Measurements from ENCODE around the gene VHLL. TPM values are rescaled to one million over a fixed set of nuclear protein-coding genes. Genes with fewer than 3 reads are reported as not detected.

VHLL gene
- total and polyA plus RNA-seq, 2 donors (not counting 1 experiment from before 2014, with no cell fraction given) = not detected

DNA sequence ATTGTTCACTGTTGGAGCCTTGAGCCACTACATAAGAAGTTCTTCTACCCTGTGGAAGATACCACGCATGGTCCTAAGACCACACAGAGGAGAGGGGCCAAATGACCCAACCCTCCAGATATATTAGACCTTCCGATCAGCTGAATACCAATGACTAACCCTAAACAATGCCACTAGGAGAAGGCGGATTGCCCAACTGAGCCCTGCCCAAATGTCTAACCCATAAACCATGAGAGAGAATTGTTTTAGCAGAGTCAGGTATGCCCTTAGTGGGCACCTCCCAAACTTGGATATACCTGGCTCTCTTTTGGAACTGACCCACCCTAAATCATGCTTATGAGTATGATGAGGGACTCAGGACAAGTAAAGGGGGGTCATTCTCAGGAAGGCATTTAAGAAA, 28.8 kb downstream of the VHLL start:
- Histone ChIP-seq H3K4me2 (ENCODE audit: extremely low read depth, insufficient read depth, low read length) (no peak overlapping the region), H3K27me3 (ENCODE audit: control insufficient read depth, insufficient read depth, low read length) (no peaks in the 10 kb centered on the region), H3K36me3 (ENCODE audit: control insufficient read depth, insufficient read depth, low read length) (peaks cover 28% of the 10 kb centered on the region)

DNA sequence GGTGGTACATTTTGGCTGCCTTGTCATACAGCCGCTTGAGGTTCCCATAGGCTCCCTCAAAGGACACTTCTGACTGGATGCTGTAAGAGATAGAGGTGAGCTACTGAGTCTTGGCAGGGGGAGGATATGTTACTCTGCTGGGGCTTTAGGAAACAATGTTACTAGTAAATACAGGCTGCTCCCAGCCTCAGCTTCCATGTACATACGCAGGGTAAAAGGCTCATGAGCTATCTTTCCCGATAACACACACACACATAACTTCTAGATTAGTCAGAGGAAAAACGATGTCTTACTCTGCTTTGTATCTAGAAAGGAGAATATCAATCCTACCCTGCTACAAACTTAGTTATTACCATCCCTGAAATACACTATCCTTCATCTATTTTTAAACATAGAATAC, 30.8 kb downstream of the VHLL start:
- peaks cover 30% of the 10 kb centered on the region for H3K36me3 ChIP-seq (ENCODE audit: control insufficient read depth, insufficient read depth, low read length)

More for the DNA sequence above, 28.8 kb downstream of the VHLL start:
- no peaks in the 10 kb centered on the region for H3K9me3 ChIP-seq (ENCODE audit: control insufficient read depth, insufficient read depth, low read depth, low read length)
- no peak for DNase-seq (ENCODE audit: low read depth in 2 of 2)
- no peaks in the 10 kb centered on the region for H4K20me1 ChIP-seq (ENCODE audit: control insufficient read depth, extremely low read depth, insufficient read depth, low read length)
- no peak overlapping the region for H3K27ac ChIP-seq (ENCODE audit: insufficient read depth, low read length)
- no peak overlapping the region for H2AFZ ChIP-seq (ENCODE audit: low read length)
- no peaks in the 10 kb centered on the region for H3K79me2 ChIP-seq (ENCODE audit: control insufficient read depth, insufficient read depth, low read length)
- TF ChIP-seq, protein P1, sequence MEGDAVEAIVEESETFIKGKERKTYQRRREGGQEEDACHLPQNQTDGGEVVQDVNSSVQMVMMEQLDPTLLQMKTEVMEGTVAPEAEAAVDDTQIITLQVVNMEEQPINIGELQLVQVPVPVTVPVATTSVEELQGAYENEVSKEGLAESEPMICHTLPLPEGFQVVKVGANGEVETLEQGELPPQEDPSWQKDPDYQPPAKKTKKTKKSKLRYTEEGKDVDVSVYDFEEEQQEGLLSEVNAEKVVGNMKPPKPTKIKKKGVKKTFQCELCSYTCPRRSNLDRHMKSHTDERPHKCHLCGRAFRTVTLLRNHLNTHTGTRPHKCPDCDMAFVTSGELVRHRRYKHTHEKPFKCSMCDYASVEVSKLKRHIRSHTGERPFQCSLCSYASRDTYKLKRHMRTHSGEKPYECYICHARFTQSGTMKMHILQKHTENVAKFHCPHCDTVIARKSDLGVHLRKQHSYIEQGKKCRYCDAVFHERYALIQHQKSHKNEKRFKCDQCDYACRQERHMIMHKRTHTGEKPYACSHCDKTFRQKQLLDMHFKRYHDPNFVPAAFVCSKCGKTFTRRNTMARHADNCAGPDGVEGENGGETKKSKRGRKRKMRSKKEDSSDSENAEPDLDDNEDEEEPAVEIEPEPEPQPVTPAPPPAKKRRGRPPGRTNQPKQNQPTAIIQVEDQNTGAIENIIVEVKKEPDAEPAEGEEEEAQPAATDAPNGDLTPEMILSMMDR (conservative IDR thresholded peaks at IDR 0.05 in 1 of 2, IDR thresholded peaks at IDR 0.05 in 1 of 2; ENCODE audit: low read depth in 1 of 2, low read length in 2 of 2) = no peak
- TF ChIP-seq EZH2 (IDR thresholded peaks at IDR 0.05; ENCODE audit: low read length, missing control alignments) = no peak
- no peaks in the 10 kb centered on the region for H3K4me1 ChIP-seq (ENCODE audit: control insufficient read depth, extremely low read depth, insufficient read depth, low read length)
- no peak overlapping the region for H3K9ac ChIP-seq (ENCODE audit: insufficient read depth, low read length)
- H3K4me3 ChIP-seq (replicated peaks in 1 of 4; ENCODE audit: control extremely low read depth in 1 of 4, insufficient read depth in 1 of 4, low read depth in 3 of 4, low read length in 4 of 4) = no peak overlapping the region

DNA sequence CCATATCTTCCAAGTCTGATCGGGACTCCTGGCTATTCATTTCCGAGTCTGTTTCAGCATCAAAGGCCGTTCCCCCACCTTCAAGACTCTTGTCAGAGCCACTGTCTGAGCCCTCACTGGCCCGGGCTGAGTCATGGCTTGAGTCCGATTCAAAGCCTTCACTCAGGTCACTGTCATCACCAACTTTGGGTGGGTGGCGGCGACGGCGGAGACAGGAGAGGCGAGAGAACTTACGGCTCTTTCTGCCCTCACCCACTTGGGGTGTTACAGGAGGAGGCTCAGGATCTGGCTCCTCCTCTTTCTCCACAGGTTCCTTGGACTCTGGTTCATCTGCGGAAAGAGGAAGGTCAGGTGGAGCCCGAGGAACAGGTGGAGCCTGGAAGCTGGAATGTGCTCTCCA, 33.1 kb downstream of the VHLL start:
- H3K9ac ChIP-seq (ENCODE audit: insufficient read depth, low read length) = no peak overlapping the region
- TF ChIP-seq EZH2 (IDR thresholded peaks at IDR 0.05; ENCODE audit: low read length, missing control alignments) = no peak
- TF ChIP-seq, protein P1 (conservative IDR thresholded peaks at IDR 0.05 in 1 of 2, IDR thresholded peaks at IDR 0.05 in 1 of 2; ENCODE audit: low read depth in 1 of 2, low read length in 2 of 2) = no peak
- no peaks in the 10 kb centered on the region for H3K79me2 ChIP-seq (ENCODE audit: control insufficient read depth, insufficient read depth, low read length)
- H2AFZ ChIP-seq (ENCODE audit: low read length) = no peak overlapping the region
- peaks cover 2% of the 10 kb centered on the region for H4K20me1 ChIP-seq (ENCODE audit: control insufficient read depth, extremely low read depth, insufficient read depth, low read length)
- no peak overlapping the region for H3K4me2 ChIP-seq (ENCODE audit: extremely low read depth, insufficient read depth, low read length)
- no peaks in the 10 kb centered on the region for H3K9me3 ChIP-seq (ENCODE audit: control insufficient read depth, insufficient read depth, low read depth, low read length)
- DNase-seq (ENCODE audit: low read depth in 2 of 2) = no peak
- no peak overlapping the region for H3K4me3 ChIP-seq (replicated peaks in 1 of 4; ENCODE audit: control extremely low read depth in 1 of 4, insufficient read depth in 1 of 4, low read depth in 3 of 4, low read length in 4 of 4)
- peaks cover 36% of the 10 kb centered on the region for H3K36me3 ChIP-seq (ENCODE audit: control insufficient read depth, insufficient read depth, low read length)
- H3K4me1 ChIP-seq (ENCODE audit: control insufficient read depth, extremely low read depth, insufficient read depth, low read length) = peaks cover 11% of the 10 kb centered on the region
- no peak overlapping the region for H3K27ac ChIP-seq (ENCODE audit: insufficient read depth, low read length)
- no peaks in the 10 kb centered on the region for H3K27me3 ChIP-seq (ENCODE audit: control insufficient read depth, insufficient read depth, low read length)

More for the DNA sequence above, 30.8 kb downstream of the VHLL start:
- Histone ChIP-seq H3K4me3 (replicated peaks in 1 of 4; ENCODE audit: control extremely low read depth in 1 of 4, insufficient read depth in 1 of 4, low read depth in 3 of 4, low read length in 4 of 4) (no peak overlapping the region), H3K9me3 (ENCODE audit: control insufficient read depth, insufficient read depth, low read depth, low read length) (no peaks in the 10 kb centered on the region), H3K27me3 (ENCODE audit: control insufficient read depth, insufficient read depth, low read length) (no peaks in the 10 kb centered on the region), H4K20me1 (ENCODE audit: control insufficient read depth, extremely low read depth, insufficient read depth, low read length) (no peaks in the 10 kb centered on the region), H3K27ac (ENCODE audit: insufficient read depth, low read length) (no peak overlapping the region), H2AFZ (ENCODE audit: low read length) (no peak overlapping the region), H3K79me2 (ENCODE audit: control insufficient read depth, insufficient read depth, low read length) (no peaks in the 10 kb centered on the region), H3K4me2 (ENCODE audit: extremely low read depth, insufficient read depth, low read length) (no peak overlapping the region), H3K9ac (ENCODE audit: insufficient read depth, low read length) (no peak overlapping the region), H3K4me1 (ENCODE audit: control insufficient read depth, extremely low read depth, insufficient read depth, low read length) (peaks cover 2% of the 10 kb centered on the region)
- TF ChIP-seq EZH2 (IDR thresholded peaks at IDR 0.05; ENCODE audit: low read length, missing control alignments) = no peak
- TF ChIP-seq, protein P1 (conservative IDR thresholded peaks at IDR 0.05 in 1 of 2, IDR thresholded peaks at IDR 0.05 in 1 of 2; ENCODE audit: low read depth in 1 of 2, low read length in 2 of 2) = no peak
- peak in 1 of 2 donors; percentile 67 for DNase-seq (ENCODE audit: low read depth in 2 of 2)
